Lung (tissue), 12 donors: ENCODE data around the gene FRAS1. TPM values are rescaled to one million over a fixed set of nuclear protein-coding genes. Genes with fewer than 3 reads are reported as not detected.

Experiments used
- ATAC-seq: fragments of 200-7000 bp; cut with Tn5 transposase; one replicate; pipeline ENCODE4 v1.9.1; 2020; ENCODE audit warnings: moderate number of reproducible peaks; ENCODE audit not compliant: insufficient read depth, low FRiP score
- DNase-seq, 3 donors: peaks; one replicate each; pipeline ENCODE4 v3.0.0-alpha.2; 2013 to 2017
- H3K27ac ChIP-seq, 2 donors: one replicate each; pipeline ENCODE4 v1.5.1; 2013; ENCODE audit warnings: mild to moderate bottlenecking in 2 of 2, moderate library complexity in 2 of 2, control low read depth in 1 of 2, inconsistent platforms in 1 of 2, low read depth in 1 of 2, low read length in 1 of 2
- H3K27me3 ChIP-seq, 3 donors: one replicate each; pipeline ENCODE4 v1.5.1; 2013; ENCODE audit warnings: low read length in 2 of 3; ENCODE audit not compliant: control insufficient read depth in 3 of 3, insufficient read depth in 3 of 3
- H3K36me3 ChIP-seq, 4 donors: one replicate each; pipeline ENCODE4 v1.5.1; 2013; ENCODE audit warnings: low read length in 4 of 4, mild to moderate bottlenecking in 1 of 4, moderate library complexity in 1 of 4; ENCODE audit not compliant: control insufficient read depth in 4 of 4, insufficient read depth in 4 of 4
- H3K4me1 ChIP-seq, 5 donors: one replicate each; pipeline ENCODE4 v1.5.1; 2013; ENCODE audit warnings: low read length in 5 of 5, mild to moderate bottlenecking in 2 of 5, moderate library complexity in 1 of 5; ENCODE audit not compliant: control insufficient read depth in 5 of 5, insufficient read depth in 5 of 5
- H3K4me3 ChIP-seq: one replicate; pipeline ENCODE4 v1.5.1; 2013; ENCODE audit warnings: mild to moderate bottlenecking, control low read depth, moderate library complexity
- H3K9ac ChIP-seq, 2 donors: one replicate each; pipeline ENCODE4 v1.5.1; 2013; ENCODE audit warnings: low read length in 2 of 2, control low read depth in 1 of 2; ENCODE audit not compliant: insufficient read depth in 1 of 2
- H3K9me3 ChIP-seq, 4 donors: one replicate each; pipeline ENCODE4 v1.5.1; 2013; ENCODE audit warnings: low read length in 3 of 4, mild to moderate bottlenecking in 1 of 4, moderate library complexity in 1 of 4; ENCODE audit not compliant: control insufficient read depth in 4 of 4, insufficient read depth in 3 of 4
- WGBS, 2 donors: extraction: QIAGEN DNeasy Blood & Tissue Kit; methylation state at CpG; one replicate each; pipeline ENCODE4 v1.1.7; 2013; 5-methylcytosine and 5-hydroxymethylcytosine counted together
- polyA plus RNA-seq, 2 donors: library from polyadenylated mRNA; stranded (reverse); fragments of 200-250 nt; gene quantifications; one replicate each; pipeline ENCODE4 v1.2.1, GENCODE V29; 2013
- total RNA-seq, 2 donors: library from RNA; depleted of rRNA in 1 of 2; stranded (reverse); fragments of >200 nt in 1 of 2; gene quantifications; one replicate each; pipeline ENCODE4 v1.2.1, GENCODE V29; 2014 to 2021
- TF ChIP-seq, protein P1 (sequence below): IDR thresholded peaks from 2 replicates; pipeline ENCODE4 v1.5.1; 2012; ENCODE audit warnings: mild to moderate bottlenecking; ENCODE audit errors: control extremely low read depth, extremely low read depth
- donor health status: control.
- donor health status: control.
- donor health status: Bipolar disorder and iron deficiency.
- donor health status: healthy.
- donor health status: DM: yes; HTN: yes; CAD: no.

Gene FRAS1
- total and polyA plus RNA-seq, 4 donors, result 0.45 to 53.8 (median 6.9) TPM

DNA sequence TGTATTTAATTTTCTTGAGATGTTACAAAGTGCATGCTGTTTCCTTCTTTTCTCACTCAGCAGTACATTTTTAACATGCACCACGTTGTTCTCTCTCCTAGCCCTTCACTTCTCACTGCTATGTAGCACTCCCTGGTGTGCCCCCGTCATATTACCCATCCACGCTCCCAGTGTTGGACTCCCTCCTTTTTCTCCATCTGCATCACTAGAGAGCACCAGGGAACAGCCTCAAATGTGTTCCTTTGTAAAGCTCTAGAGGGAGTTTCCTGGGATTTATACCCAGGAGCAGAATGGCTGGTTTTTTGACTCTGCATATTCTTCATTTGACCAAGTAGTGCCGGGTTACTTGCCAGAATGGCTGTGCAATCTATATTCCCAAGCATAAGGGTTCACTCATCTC, 254.2 kb downstream of the FRAS1 start:
- Histone ChIP-seq H3K4me3 (no peak overlapping the region), H3K9me3 (no peaks in the 10 kb centered on the region), H3K27me3 (no peaks in the 10 kb centered on the region), H3K4me1 (peaks cover 0 to 5% (median 0%) of the 10 kb centered on the region in 5 donors), H3K36me3 (peaks cover 0 to 9% (median 4%) of the 10 kb centered on the region in 4 donors), H3K27ac (no peak overlapping the region), H3K9ac (no peak overlapping the region)
- WGBS, 2 donors, result 69 to 81% methylated on average over 4 of the region's 4 CpGs
- DNase-seq, result no peak
- no peak for ATAC-seq
- TF ChIP-seq, protein P1, sequence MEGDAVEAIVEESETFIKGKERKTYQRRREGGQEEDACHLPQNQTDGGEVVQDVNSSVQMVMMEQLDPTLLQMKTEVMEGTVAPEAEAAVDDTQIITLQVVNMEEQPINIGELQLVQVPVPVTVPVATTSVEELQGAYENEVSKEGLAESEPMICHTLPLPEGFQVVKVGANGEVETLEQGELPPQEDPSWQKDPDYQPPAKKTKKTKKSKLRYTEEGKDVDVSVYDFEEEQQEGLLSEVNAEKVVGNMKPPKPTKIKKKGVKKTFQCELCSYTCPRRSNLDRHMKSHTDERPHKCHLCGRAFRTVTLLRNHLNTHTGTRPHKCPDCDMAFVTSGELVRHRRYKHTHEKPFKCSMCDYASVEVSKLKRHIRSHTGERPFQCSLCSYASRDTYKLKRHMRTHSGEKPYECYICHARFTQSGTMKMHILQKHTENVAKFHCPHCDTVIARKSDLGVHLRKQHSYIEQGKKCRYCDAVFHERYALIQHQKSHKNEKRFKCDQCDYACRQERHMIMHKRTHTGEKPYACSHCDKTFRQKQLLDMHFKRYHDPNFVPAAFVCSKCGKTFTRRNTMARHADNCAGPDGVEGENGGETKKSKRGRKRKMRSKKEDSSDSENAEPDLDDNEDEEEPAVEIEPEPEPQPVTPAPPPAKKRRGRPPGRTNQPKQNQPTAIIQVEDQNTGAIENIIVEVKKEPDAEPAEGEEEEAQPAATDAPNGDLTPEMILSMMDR, result no peak

DNA sequence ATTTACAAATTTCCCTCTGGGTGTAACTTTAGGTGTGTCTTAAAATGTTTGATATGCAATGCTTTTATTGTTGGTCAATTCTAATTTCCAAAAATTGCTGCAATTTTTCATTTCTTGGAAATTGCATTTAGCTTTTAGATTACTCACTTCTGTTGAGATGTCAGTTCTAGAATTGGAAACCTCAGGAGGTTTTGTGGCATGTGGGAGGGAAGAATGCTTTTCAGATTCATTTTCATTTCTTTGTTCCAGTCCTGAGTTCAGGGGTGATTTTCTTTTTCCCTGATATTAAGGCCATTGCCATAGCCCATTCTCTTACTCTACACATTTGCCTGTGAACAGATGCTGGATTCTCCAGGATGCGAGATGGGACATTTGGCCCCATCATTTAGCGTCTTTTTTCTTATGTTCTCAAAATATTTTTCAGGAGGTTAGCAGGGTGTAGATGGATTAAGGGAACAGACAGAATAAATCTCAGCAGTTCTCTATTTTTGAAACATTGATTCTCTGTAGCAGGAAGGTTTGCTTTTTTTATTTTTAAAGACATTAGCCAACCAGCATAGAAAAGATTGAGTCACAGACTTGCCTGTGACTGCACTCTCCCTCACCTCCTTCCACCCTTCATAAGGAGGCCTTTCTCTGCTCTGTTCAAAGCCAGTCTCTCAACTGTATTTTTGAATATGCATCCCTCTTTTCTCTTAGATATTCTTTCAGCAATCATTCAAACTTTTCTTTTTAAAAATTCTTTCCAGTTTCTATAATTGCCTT, 256.0 kb downstream of the FRAS1 start:
- TF ChIP-seq, protein P1, result no peak

DNA sequence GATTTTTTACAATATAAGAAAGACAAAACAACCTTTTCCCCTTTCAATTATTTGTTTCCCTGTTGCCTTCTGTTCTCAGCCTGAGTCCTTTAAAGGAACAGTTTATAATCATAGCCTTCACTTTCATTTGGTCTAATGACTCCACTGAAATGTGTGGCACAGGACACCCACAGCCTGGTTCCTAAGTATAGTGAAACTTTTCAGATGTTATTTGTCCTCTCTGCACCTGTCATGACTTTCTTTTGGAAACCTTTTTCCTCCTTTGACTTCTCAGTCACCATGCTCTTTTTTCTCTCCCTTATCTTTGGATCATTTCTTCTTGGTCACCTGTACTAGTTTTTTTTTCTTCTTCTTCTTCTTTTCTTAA, 256.6 kb downstream of the FRAS1 start:
- Histone ChIP-seq H3K9me3 (no peaks in the 10 kb centered on the region), H3K9ac (no peak overlapping the region), H3K4me3 (no peak overlapping the region), H3K27me3 (no peaks in the 10 kb centered on the region), H3K27ac (no peak overlapping the region), H3K4me1 (peaks cover 0 to 5% (median 0%) of the 10 kb centered on the region in 5 donors), H3K36me3 (peaks cover 0 to 20% (median 4%) of the 10 kb centered on the region in 4 donors)
- DNase-seq, result no peak
- TF ChIP-seq, protein P1, result no peak
- ATAC-seq, result no peak

More for the DNA sequence above, 256.0 kb downstream of the FRAS1 start:
- 95 to 96% methylated on average over 2 of the region's 2 CpGs for WGBS, 2 donors
- Histone ChIP-seq H3K27me3 (no peaks in the 10 kb centered on the region), H3K36me3 (peaks cover 0 to 20% (median 4%) of the 10 kb centered on the region in 4 donors), H3K9ac (no peak overlapping the region), H3K4me3 (no peak overlapping the region), H3K27ac (no peak overlapping the region), H3K4me1 (peaks cover 0 to 5% (median 0%) of the 10 kb centered on the region in 5 donors), H3K9me3 (no peaks in the 10 kb centered on the region)
- DNase-seq (no peak), ATAC-seq (no peak)

DNA sequence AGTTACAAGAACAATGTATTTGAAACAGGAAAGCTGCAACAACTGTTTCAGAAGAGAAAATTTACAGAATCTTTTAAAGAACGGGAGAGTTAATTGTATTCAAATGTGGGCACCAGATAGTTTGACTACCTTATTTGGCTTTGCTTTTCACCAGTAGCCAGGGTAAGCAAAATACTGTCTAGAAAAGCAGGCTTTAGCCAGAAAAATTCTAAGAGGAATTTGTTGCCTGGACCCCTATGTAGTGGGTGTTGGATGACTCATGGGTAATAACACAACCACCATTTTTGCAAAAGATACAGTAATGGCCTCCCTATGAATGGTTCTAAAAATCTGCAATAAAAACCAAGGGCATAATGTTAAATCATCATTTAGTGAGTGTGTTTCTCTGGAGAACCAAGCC, 261.0 kb downstream of the FRAS1 start:
- ATAC-seq (no peak), DNase-seq (no peak)
- H3K4me1 ChIP-seq, result peaks cover 0 to 2% (median 0%) of the 10 kb centered on the region in 5 donors
- H3K9me3 ChIP-seq, result no peaks in the 10 kb centered on the region
- TF ChIP-seq, protein P1, result no peak
- H3K27ac ChIP-seq, result no peak overlapping the region
- 86 to 93% methylated on average over 1 of the region's 1 CpG for WGBS, 2 donors
- H3K36me3 ChIP-seq, result peaks cover 0 to 20% (median 4%) of the 10 kb centered on the region in 4 donors
- no peak overlapping the region for H3K4me3 ChIP-seq
- H3K27me3 ChIP-seq, result no peaks in the 10 kb centered on the region
- no peak overlapping the region for H3K9ac ChIP-seq
